HEK293T (cell line): Measurements from ENCODE around the gene ISOC1.

Source experiments
- ELF4 ChIP-seq: fragments of 450-650 bp; IDR thresholded peaks from 2 replicates; pipeline ENCODE4 v1.6.1; 2017; ENCODE audit warnings: antibody characterized with exemption
- FOXA1 ChIP-seq: fragments of 450-650 bp; IDR thresholded peaks from 2 replicates; pipeline ENCODE4 v1.6.1; 2016; ENCODE audit warnings: mild to moderate bottlenecking
- FOXK2 ChIP-seq: fragments of 450-650 bp; IDR thresholded peaks from 2 replicates; pipeline ENCODE4 v1.6.1; 2016; ENCODE audit warnings: mild to moderate bottlenecking
- LEF1 ChIP-seq: fragments of 450-650 bp; IDR thresholded peaks from 2 replicates; pipeline ENCODE4 v1.6.1; 2017; ENCODE audit warnings: mild to moderate bottlenecking, borderline replicate concordance
- SP1 ChIP-seq: fragments of 450-650 bp; IDR thresholded peaks from 2 replicates; pipeline ENCODE4 v1.6.1; 2017
- SUZ12 ChIP-seq: fragments of 450-650 bp; IDR thresholded peaks from 2 replicates; pipeline ENCODE4 v1.6.1; 2016; ENCODE audit warnings: mild to moderate bottlenecking
- ZNF384 ChIP-seq: fragments of 450-650 bp; IDR thresholded peaks from 2 replicates; pipeline ENCODE4 v1.6.1; 2016

- TF ChIP-seq SP1 (no peak), ELF4 (no peak), SUZ12 (no peak), LEF1 (no peak), ZNF384 (no peak), FOXK2 (no peak), FOXA1 (no peak)
These were observed 37.2 kb upstream of the ISOC1 start for GRCh38 chr5:129057329-129057728.
